ENCODE measurements around the gene CYP2A6. TPM values are rescaled to one million over a fixed set of nuclear protein-coding genes. Genes with fewer than 3 reads are reported as not detected.
A peak's percentile ranks its signal among the peaks of the same experiment; 100 is the strongest.

The CYP2A6 gene
- total RNA-seq, 1 donor: not detected

GRCh38 chr19:40807147-40808020 is 42.9 kb downstream of the CYP2A6 start:
- DNase-seq (ENCODE audit: low read depth): no peak
- H3K4me3 ChIP-seq (ENCODE audit: low read depth, low read length): no peak overlapping the region
- TF ChIP-seq, protein P1, sequence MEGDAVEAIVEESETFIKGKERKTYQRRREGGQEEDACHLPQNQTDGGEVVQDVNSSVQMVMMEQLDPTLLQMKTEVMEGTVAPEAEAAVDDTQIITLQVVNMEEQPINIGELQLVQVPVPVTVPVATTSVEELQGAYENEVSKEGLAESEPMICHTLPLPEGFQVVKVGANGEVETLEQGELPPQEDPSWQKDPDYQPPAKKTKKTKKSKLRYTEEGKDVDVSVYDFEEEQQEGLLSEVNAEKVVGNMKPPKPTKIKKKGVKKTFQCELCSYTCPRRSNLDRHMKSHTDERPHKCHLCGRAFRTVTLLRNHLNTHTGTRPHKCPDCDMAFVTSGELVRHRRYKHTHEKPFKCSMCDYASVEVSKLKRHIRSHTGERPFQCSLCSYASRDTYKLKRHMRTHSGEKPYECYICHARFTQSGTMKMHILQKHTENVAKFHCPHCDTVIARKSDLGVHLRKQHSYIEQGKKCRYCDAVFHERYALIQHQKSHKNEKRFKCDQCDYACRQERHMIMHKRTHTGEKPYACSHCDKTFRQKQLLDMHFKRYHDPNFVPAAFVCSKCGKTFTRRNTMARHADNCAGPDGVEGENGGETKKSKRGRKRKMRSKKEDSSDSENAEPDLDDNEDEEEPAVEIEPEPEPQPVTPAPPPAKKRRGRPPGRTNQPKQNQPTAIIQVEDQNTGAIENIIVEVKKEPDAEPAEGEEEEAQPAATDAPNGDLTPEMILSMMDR (IDR thresholded peaks at IDR 0.05; ENCODE audit: insufficient read depth, low read depth, low read length): peak; percentile 35

DNA sequence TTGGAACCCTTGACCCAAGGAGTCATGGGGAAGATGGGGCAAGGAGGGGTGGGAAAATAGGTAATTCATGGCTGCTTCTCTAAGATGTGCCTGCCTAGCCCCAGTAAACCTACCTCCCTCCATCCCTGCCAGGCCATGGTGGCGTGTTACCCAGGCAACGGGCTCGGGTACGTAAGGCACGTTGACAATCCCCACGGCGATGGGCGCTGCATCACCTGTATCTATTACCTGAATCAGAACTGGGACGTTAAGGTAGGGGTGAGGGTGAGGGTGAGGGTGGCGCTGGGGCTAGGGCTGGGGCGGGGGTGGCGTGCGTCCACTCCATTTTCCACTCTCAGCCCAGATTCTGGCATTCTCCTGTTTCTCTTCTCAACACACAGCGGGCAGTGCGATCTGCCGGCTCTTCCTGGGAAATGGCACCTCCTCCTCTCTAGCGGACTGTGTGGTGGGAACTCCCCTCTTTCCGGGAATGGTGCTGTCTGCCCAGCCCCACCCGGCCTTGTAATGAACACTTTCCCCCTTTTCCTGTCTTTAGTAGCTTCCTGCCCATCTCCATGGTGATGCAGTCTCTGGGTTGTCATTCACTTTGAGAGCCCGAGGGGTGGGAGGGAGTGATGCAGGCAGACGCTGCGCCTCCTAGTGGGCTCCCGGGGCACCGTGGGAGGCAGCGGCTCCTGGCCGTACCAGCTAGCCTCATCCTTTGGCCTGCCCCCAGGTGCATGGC is 43.7 kb downstream of the CYP2A6 start:
- TF ChIP-seq, protein P1 (IDR thresholded peaks at IDR 0.05; ENCODE audit: insufficient read depth, low read depth, low read length): peak; percentile 88
- DNase-seq (ENCODE audit: low read depth): peak; percentile 98
- H3K4me3 ChIP-seq (ENCODE audit: low read depth, low read length): peak overlapping the region; percentile 24

- no peak overlapping the region for H3K4me3 ChIP-seq (ENCODE audit: low read depth, low read length)
- TF ChIP-seq, protein P1 (IDR thresholded peaks at IDR 0.05; ENCODE audit: insufficient read depth, low read depth, low read length): no peak
- DNase-seq (ENCODE audit: low read depth): no peak
Observed at GRCh38 chr19:40805258-40805868, 44.9 kb downstream of the CYP2A6 start.

- TF ChIP-seq, protein P1 (IDR thresholded peaks at IDR 0.05; ENCODE audit: insufficient read depth, low read depth, low read length): peak; percentile 24
- H3K4me3 ChIP-seq (ENCODE audit: low read depth, low read length): no peak overlapping the region
- DNase-seq (ENCODE audit: low read depth): no peak
Observed at GRCh38 chr19:40804783-40805242, 45.4 kb downstream of the CYP2A6 start.

GRCh38 chr19:40803857-40804782 is 46.1 kb downstream of the CYP2A6 start:
- TF ChIP-seq, protein P1 (IDR thresholded peaks at IDR 0.05; ENCODE audit: insufficient read depth, low read depth, low read length): no peak
- H3K4me3 ChIP-seq (ENCODE audit: low read depth, low read length): no peak overlapping the region
- no peak for DNase-seq (ENCODE audit: low read depth)

Data from fibroblast of villous mesenchyme (primary cell).